ENCODE measurements around the gene PRG3.
"Not testable (repeated sequence)": the region's sequence is repeated elsewhere in the genome, so short reads cannot be mapped to it uniquely, and the experiment has no call there.

Gene PRG3

GRCh38 chr11:57336856-57337255 is 44.1 kb downstream of the PRG3 start:
- H3K27ac Mint-ChIP-seq = peak overlapping the region; percentile 94
- H3K4me3 Mint-ChIP-seq = peak overlapping the region; percentile 84

DNA sequence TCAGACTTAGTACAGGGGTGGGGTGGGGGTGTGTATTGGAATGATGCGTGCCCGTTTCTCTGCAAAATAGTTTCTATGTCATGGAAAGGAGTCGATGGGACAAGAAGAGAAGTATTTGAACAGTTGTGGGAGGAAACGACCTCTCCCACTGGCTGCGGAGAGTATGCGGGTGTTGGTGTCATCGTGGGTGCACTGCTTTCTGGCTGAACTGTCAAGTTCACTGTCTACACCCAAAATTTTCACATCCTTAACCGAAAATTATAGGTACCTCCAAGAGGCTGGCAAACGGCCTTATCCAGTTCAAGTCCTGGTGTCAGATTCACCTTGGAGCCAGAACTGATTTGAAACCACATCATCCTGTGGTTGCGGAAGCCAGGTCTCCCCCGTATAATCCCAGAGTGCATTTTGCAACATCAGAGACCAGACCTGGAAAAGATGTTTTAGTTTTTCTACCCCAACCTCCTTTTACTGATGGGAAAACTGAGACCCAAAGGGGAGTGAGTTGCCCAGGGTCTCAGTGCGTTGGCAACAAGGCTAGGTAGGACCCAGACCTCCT is 44.8 kb downstream of the PRG3 start:
- Mint-ChIP-seq H3K27me3 (peaks cover 1% of the 10 kb centered on the region), H3K36me3 (peaks cover 17% of the 10 kb centered on the region), H3K4me1 (peaks cover 20% of the 10 kb centered on the region), H3K27ac (peak overlapping the region; percentile 94), H3K9me3 (no peaks in the 10 kb centered on the region), H3K4me3 (peak overlapping the region; percentile 84)
- DNase-seq (ENCODE audit: low spot score in 2 of 2) (no peak), ATAC-seq (ENCODE audit: low read depth) (peak; percentile 2)

More at GRCh38 chr11:57336856-57337255, 44.1 kb downstream of the PRG3 start:
- peaks cover 13% of the 10 kb centered on the region for H3K36me3 Mint-ChIP-seq
- DNase-seq (ENCODE audit: low spot score in 2 of 2); H3K27me3 Mint-ChIP-seq; H3K9me3 Mint-ChIP-seq; ATAC-seq (ENCODE audit: low read depth): not testable (repeated sequence)
- peaks cover 20% of the 10 kb centered on the region for H3K4me1 Mint-ChIP-seq

- peak; percentile 72 to 79 for DNase-seq (ENCODE audit: low spot score in 2 of 2)
- Mint-ChIP-seq H3K36me3 (peaks cover 19% of the 10 kb centered on the region), H3K4me1 (peaks cover 20% of the 10 kb centered on the region)
Observed at GRCh38 chr11:57335343-57336110, 45.4 kb downstream of the PRG3 start, which contains the start of gene SSRP1. SSRP1 (minus strand) TSS chr11:57335892; CDS start chr11:57335121, 771 bp downstream.

GRCh38 chr11:57335023-57335342 is 46.0 kb downstream of the PRG3 start:
- Mint-ChIP-seq H3K9me3 (no peaks in the 10 kb centered on the region), H3K4me1 (peaks cover 23% of the 10 kb centered on the region), H3K36me3 (peaks cover 24% of the 10 kb centered on the region), H3K27ac (peak overlapping the region; percentile 94), H3K27me3 (no peaks in the 10 kb centered on the region), H3K4me3 (peak overlapping the region; percentile 84)
- no peak for ATAC-seq (ENCODE audit: low read depth)
- no peak for DNase-seq (ENCODE audit: low spot score in 2 of 2)

More at GRCh38 chr11:57335343-57336110, 45.4 kb downstream of the PRG3 start, which contains the start of gene SSRP1:
- Mint-ChIP-seq H3K27me3 (no peaks in the 10 kb centered on the region), H3K27ac (peak within 1 kb of the TSS; percentile 94), H3K9me3 (no peaks in the 10 kb centered on the region), H3K4me3 (peak within 1 kb of the TSS; percentile 84)
- ATAC-seq (ENCODE audit: low read depth) = peak; percentile 99

- Mint-ChIP-seq H3K4me1 (peaks cover 23% of the 10 kb centered on the region), H3K36me3 (peaks cover 38% of the 10 kb centered on the region), H3K9me3 (no peaks in the 10 kb centered on the region), H3K27ac (no peak overlapping the region), H3K4me3 (no peak overlapping the region), H3K27me3 (no peaks in the 10 kb centered on the region)
- DNase-seq (ENCODE audit: low spot score in 2 of 2) (no peak), ATAC-seq (ENCODE audit: low read depth) (no peak)
Observed at GRCh38 chr11:57332694-57333440, 48.1 kb downstream of the PRG3 start.

- Mint-ChIP-seq H3K4me1 (peaks cover 24% of the 10 kb centered on the region), H3K27me3 (no peaks in the 10 kb centered on the region), H3K36me3 (peaks cover 48% of the 10 kb centered on the region), H3K4me3 (no peak overlapping the region), H3K27ac (no peak overlapping the region), H3K9me3 (no peaks in the 10 kb centered on the region)
- DNase-seq (ENCODE audit: low spot score in 2 of 2) (no peak), ATAC-seq (ENCODE audit: low read depth) (no peak)
Observed at GRCh38 chr11:57331720-57332119, 49.2 kb downstream of the PRG3 start.

DNA sequence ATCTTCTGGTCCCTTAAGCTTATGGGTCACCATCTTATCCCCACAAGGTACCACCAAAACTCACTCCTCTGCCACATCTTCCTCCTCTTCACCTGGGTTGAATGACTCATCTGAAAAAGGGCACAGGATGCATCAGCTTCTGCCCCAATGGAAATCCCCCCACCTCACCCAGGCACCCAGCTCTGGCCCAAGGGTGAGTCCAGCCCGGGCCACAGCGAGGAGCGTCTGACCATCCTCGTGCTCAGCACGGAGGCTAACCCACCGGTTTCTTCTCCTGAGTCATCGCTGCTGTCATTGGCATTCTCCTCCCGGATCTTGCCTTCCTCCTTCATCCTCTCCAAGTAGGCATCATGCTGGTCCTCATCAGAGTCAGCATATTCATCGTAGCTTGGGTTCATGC is 50.9 kb downstream of the PRG3 start:
- H3K4me1 Mint-ChIP-seq = peaks cover 32% of the 10 kb centered on the region
- peaks cover 50% of the 10 kb centered on the region for H3K36me3 Mint-ChIP-seq
- H3K4me3 Mint-ChIP-seq = no peak overlapping the region
- H3K9me3 Mint-ChIP-seq = no peaks in the 10 kb centered on the region
- ATAC-seq (ENCODE audit: low read depth) (no peak), DNase-seq (ENCODE audit: low spot score in 2 of 2) (no peak)
- H3K27me3 Mint-ChIP-seq = no peaks in the 10 kb centered on the region
- H3K27ac Mint-ChIP-seq = peak overlapping the region; percentile 79

- no peak for ATAC-seq (ENCODE audit: low read depth)
- peak overlapping the region; percentile 27 for H3K4me3 Mint-ChIP-seq
- H3K4me1 Mint-ChIP-seq = peaks cover 22% of the 10 kb centered on the region
- DNase-seq (ENCODE audit: low spot score in 2 of 2) = no peak
- H3K27me3 Mint-ChIP-seq = no peaks in the 10 kb centered on the region
- peak overlapping the region; percentile 2 for H3K27ac Mint-ChIP-seq
- H3K36me3 Mint-ChIP-seq = peaks cover 42% of the 10 kb centered on the region
- H3K9me3 Mint-ChIP-seq = no peaks in the 10 kb centered on the region
Observed at GRCh38 chr11:57327721-57328120, 53.2 kb downstream of the PRG3 start.
